GM21786 (cell line): Measurements from ENCODE around the gene SKAP1.

Experiments
- ATAC-seq: cut with Tn5 transposase; IDR thresholded peaks from one replicate; pipeline ENCODE4 v1.9.1; 2021; ENCODE audit not compliant: unreplicated experiment

Gene SKAP1

DNA sequence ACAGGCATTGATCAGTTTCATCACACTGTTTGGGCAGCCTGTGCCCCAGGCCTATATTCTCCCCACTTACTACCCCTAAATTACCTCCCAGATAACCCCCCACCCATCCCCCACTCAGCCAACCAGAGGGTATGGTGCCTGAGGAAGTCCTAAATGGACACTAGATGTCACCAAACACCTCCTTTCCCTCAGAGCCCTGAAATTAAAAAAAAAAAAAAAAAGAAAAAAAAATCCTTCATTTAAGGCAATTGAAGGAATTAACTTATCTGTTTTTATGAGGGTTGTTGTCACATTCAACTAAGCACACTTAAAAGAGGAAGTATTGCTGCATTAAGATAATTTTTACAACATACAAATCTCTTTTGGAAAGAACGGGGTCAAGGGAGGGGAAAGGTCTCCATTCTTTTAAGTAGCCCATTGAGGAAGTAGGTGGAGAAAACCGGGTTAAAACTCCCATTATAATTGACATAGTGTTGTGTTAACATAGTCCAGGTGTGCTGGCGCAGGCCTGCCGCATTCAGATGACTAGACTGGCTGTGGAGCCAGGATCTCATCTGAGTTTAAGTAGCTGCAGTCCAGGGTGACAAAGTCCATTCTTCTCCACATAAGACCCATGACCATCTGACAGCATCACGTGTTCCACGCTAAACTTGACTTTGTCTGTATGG lies 276.2 kb downstream of the SKAP1 start:
- no peak for ATAC-seq

DNA sequence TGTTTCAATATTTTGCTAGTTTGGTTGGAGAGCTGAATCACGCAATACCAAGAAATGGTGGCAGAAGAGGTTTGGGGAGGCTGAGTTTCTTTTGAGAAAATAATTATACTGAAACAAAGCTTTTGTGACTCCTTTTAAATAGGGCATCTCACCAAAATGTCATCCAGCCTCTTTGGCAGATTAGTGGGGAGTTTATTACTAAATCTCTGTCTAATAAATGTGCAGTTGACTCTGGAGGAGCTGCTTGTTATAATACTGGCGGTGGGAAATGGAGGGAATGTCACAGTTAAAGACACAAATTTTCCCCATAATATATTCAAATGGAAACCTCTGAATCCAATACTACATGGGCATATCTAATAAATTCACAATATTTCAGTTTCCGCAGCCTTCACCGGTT lies 277.7 kb downstream of the SKAP1 start:
- no peak for ATAC-seq

DNA sequence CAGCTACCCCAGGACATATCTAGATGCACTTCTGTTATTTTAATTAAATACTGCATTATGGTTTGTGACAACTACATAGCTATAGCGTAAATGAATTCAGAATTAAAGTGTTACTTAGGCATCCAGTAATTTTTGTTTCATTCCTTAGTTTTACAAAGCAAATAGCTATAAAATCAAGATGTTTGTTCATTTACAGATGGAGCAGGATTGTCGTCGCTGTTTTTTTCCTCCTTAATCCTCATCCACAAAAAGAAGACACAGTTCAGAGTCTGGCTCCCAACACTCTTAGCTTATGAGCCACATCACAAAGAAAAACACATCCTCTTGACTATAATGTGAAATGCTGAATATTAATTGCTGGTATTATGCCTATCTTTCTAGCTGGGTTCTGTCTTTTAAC lies 278.8 kb downstream of the SKAP1 start:
- ATAC-seq, result no peak

DNA sequence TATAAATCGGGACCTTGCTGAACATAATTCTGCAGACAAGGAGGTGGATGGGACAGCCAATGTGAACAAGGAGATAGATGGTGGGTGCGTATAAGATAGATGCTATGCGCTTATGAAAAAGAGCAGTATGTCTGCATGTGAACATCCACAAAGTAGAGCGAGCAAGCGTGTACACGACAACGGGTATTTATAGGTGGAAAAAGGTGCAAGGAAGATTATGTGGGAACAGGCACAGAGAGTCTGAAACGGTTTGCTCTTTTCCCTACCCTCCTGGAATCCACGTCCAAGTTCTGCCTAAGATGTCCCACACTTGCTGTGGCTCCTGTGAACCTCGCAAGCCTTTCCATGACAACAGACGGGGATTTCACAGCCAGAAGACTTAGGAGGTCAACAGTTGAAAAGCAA lies 279.4 kb downstream of the SKAP1 start:
- no peak for ATAC-seq

GRCh38 chr17:48149787-48150463 lies 280.1 kb downstream of the SKAP1 start:
- ATAC-seq, result no peak

DNA sequence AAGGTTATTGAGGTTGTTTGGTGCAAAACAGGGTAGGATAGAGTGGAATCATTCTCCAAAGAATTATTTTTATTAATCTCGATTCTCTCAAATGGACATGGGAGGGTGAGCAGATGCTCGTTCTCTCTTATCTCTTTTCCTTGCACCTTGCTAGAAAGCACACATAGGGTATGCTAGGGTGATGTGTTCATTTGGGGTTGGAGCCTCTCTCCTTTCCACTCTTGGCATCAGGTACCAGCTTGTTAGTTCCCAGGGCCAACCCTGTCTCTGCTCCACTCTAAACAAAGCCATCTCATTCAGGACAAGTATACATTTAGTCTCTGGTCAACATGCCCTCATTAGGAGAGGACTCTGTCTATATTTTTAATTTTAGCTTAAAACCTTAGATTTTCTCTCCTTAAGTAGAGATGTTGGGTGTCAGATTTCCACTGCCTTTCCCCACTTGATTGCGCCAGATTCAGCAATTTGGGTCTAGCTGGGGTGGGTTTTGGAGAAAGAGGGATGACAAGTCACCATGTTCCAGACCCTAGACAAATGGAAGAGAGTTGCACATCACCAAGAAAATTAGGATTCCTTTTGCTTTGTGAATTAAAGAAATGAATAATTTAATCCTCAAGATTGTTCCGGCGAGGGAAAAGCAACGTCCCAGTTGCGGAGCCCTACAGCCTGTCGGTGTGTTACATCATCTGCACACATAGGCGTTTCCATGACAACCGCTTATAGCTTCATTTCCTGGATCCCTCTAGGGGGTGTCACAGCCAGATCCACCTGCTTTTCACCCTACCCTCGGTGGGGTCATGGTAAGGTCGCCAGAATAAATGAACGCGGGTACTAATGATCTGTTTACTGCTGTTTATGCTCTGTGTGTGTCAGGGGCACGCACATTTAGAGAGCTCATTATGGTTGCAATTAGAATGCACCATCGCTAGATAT lies 280.9 kb downstream of the SKAP1 start:
- no peak for ATAC-seq

DNA sequence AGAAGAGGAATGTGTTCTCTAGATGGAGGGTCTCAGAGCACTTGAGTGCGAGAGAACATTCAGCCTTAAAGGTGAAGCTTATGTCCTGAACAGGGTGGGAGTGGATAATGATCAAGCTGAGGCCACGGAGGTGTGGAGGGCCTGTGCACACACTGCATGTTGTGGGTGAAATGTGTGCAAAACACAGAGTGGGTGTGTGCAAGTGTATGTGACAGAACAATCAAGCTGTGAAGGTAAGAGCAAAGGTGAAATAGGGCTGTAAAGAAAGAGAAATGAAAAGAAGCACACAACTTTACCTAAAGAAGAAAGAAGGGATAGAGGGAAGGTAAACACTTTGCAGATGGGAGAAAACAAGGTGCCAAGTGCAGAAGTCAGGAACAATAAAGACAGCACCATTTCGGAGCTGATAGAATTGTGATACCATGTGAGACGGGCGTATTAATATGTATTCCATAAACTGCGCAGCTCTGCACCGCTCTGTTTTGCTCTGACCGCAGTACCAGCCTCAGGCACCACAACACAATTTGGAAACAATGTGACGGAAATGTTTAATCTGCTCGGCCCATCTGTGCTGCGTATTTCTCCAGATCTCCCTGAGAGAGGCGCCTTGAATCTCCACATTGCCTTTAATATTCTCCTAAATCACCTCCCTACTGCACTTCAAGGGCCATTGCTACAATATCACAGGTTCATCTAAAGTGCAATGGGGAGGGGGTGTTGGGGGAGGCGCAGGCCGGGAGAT lies 281.8 kb downstream of the SKAP1 start:
- no peak for ATAC-seq

DNA sequence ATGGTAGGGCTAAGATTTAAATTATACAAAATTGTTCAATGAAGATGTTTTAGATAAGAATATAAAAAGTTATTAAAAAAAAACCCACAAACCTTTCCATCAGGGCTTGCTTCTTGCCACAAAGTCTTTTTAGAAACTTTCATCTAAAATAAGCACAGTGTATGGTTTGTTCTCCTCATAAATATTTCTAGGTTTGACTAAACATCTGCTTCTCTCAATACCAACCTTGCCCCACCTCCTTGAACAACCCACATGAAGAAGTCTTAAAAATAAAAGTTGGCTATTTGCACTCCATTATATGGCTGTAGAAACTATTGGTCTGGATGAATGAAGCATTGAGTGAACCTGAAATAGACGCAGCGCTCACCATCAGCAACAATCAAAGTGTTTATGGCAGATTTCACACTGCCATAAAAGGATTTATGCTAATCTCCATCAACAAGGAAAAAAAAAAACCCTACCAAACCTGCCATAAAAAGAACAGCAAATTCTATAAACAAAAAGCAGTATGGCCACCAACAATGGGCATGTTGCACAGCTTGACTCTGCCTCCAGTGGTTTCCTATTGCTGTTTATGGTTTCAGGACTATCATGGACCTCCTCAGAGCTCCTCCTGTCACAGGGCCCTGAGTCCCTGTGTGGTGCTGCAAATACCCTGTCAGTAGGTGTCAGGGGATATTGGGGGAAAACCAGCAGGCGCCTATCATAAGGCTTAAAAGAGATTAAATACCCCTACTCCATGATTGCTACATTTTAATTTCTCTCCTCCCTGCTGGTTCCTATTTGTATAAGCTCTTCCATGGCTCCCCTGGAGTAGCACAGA lies 284.8 kb downstream of the SKAP1 start:
- ATAC-seq, result no peak

DNA sequence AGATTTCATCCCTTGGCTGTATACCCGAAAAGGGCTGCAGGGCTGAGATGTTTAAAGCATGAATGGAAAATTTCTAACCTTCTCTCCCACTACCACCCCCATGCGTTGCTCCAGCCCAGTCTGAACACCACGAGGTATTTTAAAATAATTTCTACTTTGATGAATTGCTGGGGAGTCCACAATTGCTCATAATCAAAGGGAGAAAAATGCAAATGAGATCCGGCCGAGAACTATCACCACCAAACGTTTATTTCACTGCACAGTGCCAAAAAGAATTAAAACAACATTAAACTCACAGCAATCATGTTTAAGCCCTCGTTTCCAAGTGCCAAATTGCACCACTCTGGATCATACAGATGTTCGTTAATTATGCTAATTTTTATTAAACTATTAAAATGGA lies 285.8 kb downstream of the SKAP1 start:
- ATAC-seq, result no peak

DNA sequence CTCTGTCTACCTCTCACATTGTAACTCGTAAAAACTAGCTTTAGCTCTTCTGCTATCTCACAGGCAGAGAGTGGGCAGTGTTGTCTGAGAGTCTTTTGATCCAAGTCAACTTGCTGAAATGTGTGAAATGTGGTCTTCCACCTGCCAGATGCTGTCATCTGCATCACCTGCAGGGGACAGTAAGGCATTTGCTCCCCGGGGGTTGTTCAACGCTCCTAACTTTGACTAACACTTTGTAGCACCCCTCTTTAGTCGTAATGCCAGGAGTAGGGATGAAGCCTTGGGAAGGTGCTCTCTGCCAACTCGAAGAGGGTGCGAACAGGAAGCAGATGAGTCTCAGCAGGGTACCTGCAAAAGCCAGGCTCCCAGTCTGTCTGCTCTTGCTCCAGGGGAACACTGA lies 286.4 kb downstream of the SKAP1 start:
- no peak for ATAC-seq

GRCh38 chr17:48139944-48140343 lies 290.1 kb downstream of the SKAP1 start:
- ATAC-seq, result no peak

GRCh38 chr17:48137656-48138055 lies 292.4 kb downstream of the SKAP1 start:
- no peak for ATAC-seq

DNA sequence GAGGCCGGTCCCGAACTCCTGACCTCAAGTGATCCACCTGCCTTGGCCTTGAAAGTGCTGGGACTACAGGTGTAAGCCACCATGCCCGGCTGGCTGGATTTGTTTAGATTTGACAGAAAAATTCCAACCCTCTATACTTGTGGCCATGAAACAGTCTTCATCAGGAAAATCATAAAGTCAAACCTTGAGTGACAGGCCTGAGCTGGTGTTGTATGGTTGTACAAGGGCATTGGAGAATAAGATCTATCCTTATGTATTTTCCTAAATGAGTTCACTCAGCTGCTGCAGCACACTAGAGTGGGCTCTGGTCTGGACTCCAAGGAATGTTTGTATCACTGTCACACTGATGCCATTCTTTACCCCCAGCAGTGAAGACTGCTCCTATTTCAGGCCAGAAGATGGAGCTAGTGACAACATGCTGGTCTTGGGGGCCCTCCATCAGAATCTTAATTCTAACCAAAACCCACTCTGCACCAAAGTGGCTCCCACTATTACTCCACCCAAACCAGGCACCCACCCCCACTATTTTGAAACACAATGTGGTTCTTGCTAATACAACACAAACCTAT lies 295.0 kb downstream of the SKAP1 start:
- no peak for ATAC-seq

DNA sequence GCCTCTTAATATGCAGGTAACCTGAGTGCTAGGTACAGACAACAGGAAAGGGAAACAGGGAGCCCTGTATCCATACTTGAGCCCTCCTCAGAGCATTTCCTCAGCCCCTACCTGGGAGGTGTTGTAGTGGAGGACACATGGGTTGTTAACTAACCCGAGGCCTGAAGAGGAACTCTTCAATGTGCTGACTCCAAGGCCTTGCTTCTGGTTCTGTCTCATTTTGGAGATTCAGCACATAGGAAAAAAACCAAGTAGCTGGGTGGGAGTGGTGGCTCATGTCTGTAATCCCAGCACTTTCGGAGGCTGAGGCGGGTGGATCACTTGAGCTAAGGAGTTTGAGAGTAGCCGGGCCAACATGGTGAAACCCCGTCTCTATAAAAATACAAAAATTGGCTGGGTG lies 297.6 kb downstream of the SKAP1 start:
- ATAC-seq, result no peak

- ATAC-seq, result no peak
These were observed 298.7 kb downstream of the SKAP1 start for GRCh38 chr17:48131216-48131824.

GRCh38 chr17:48129981-48130380 lies 300.0 kb downstream of the SKAP1 start:
- ATAC-seq, result no peak

- no peak for ATAC-seq
These were observed 301.6 kb downstream of the SKAP1 start for GRCh38 chr17:48128400-48128799.

DNA sequence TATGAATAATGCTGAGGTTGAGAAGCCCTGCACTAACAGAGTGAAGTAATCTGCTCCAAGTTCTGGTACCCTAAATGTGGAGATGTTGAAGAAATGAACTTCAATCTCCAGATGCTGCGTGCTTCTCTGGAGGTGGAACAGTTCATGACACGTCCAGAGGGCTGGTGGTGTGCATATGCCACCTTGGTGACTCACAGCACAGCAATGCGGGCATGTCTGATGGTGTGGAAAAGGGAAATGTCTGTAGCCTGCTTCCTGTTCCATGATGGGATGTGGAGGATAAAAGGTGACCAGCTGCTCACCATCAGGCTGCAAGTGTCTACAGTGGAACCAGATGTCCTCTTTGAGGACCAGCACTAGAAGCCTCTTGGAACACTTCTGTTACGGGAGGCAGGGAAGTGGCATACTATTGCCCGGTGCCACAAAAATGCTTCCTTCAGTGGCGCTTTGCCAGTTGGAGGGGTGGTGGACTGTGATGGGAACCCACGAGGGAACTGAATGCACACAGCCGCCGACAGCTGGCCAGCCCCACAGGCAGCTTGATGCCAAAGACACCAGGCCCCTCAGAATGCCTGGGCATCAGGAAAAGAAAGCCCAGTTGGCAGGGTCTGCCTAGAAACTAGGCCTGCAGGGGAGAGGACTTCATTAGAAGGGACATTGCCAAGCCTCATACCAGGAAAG lies 302.5 kb downstream of the SKAP1 start:
- no peak for ATAC-seq

DNA sequence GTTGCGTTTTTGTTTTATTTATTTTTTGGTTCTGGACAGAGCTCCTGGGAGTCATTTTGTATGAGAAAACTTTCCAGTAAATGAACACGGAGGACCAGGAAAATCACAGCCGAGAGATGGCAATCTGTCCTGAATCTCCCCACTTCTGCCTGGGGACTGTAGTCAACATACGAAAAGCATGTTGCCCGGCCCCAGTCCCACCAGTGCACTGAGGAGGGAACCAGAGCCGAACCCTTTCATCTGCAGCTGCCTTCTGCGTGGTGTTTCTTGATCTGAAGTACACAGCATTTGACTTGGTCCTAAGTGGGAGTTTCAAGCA lies 303.5 kb downstream of the SKAP1 start:
- no peak for ATAC-seq
